ENCODE results near the gene ZNF644.

DNA sequence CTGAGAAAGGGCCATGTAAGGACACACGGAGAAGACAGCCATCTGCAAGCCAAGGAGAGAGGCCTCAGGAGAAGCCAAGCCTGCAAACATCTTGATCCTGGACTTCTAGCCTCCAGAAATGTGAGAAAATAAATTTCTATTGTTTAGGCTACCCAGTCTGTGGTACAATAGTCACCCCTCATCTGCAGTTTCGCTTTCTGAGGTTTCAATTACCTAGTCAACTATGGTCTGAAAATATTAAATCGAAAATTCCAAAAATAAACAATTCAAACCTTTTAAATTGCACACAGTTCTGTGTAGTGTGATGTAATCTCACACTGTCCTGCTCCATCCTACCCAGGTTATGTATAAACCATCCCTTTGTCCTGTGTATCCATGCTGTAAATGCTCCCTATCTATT is 52.6 kb downstream of the ZNF644 start:
- TF ChIP-seq CTCF (IDR thresholded peaks at IDR 0.05; ENCODE audit: low read length) (no peak), EZH2phosphoT487 (IDR thresholded peaks at IDR 0.05; ENCODE audit: low read length) (no peak)
